Left forelimb (tissue), 1 donor: ENCODE data around the gene SRSF1.
"Not testable (repeated sequence)": the region's sequence is repeated elsewhere in the genome, so short reads cannot be mapped to it uniquely, and the experiment has no call there.

Experiments used
- DNase-seq: peaks from one replicate; pipeline ENCODE4 v3.0.0-alpha.2; 2018; ENCODE audit warnings: low spot score

The SRSF1 gene

GRCh38 chr17:57990037-57990436 is 17.0 kb downstream of the SRSF1 start:
- no peak for DNase-seq

- DNase-seq, result no peak
These were observed 18.5 kb downstream of the SRSF1 start for GRCh38 chr17:57988301-57989250.

DNA sequence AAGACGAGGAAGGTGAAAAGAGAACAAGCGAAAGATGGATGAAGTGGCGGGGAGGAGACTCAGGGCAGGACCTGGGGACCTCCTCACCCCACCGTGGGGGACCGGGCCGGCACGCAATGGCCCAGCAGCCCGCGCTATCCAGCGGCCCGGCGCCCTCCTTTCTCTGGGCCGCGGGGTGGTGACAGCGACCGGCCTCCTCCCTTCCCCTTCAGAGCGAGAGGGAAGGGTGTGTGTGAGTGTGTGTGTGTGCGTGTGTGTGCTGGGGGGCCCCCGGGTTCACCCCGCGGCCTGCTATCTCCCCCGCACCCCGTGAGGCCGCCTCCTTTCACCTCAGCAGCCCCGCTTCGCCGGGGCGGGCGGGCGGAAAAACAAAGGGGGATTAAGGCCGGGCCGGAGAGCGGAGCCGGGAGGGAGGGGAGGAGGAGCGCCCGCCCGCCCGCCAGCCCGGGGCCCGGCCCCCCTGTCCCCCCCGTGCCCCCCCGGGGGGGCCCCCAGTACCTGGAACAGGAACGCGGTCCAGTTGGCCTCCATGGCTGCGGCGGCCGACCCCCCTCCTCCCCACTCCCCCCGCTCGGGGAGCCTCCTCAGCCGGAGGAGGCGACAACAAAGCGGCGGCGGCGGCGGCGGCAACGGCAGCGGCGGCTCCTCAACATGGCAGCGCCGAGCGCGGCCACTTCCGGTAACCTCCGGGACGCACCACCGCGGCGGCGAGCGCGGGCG is 19.3 kb downstream of the SRSF1 start, which contains the start of gene VEZF1:
TSS of gene VEZF1 (minus strand) at position 674 of the 720 bp plus-strand sequence. CDS start at position 531, 143 bp downstream.
- peak; percentile 91 for DNase-seq

- DNase-seq, result peak; percentile 76
These were observed 20.0 kb downstream of the SRSF1 start for GRCh38 chr17:57986841-57987580.

- no peak for DNase-seq
These were observed 21.4 kb downstream of the SRSF1 start for GRCh38 chr17:57985675-57985974.

DNA sequence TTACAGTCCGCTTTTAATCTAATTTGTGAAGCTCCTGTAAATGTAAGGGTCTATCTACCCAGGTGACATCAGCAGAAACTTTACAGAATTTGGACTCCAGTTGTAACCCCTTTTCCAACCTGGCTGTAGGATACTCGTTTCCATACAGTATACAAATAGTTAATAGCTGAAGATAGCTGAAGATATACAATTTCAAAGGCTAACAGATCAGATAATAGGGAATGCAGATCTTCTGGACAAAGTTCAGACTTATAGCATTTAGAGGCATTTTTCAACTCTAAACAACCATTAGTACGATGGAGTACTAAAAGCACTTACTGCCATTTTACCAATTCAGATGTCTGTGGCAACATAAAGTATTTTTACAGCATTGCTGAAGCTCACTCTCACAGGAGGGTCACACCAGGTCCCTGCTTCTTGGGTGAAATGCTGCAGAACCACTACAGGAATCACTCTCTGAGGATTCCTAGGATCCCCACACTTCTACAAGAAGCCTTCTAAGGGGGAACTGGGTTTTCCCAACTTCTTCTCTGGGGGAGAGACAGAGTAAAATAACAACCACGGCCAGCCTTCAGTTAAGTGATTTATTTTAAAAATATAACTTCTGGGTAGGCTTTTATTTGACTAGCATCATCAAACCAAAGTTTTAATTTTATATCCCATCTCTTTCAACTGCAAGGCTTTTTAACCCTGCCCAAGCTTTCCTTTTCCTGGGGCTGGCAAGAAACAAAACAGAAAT is 21.9 kb downstream of the SRSF1 start:
- DNase-seq, result no peak

DNA sequence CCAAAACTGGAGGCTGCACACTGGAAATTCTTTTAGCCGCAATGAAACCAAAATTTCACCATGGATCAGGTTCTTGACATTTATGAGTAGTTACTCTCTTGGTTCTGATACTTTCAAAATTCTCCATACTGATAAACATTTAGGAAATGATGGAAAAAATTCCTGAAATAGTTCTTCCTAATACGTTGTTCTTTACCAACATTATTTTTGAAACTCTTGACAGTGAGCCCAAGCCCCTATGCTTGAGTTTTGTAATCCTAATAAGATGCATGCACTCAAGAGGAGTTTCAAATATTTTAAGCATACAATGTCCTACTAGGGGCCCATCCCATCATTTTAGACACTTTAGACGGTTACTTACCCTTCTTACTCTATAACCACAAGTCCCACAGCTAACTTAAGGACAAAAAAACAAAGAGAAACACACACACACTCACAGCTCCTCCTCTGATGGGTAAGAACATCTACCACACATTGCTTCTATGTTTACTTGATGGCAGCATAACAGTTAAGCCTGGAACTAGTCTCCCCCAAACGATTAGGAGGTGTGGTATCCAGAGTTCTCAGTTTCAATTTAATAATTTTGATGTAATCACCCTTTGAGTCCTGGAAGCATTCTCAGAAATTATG is 22.7 kb downstream of the SRSF1 start:
- DNase-seq, result no peak

DNA sequence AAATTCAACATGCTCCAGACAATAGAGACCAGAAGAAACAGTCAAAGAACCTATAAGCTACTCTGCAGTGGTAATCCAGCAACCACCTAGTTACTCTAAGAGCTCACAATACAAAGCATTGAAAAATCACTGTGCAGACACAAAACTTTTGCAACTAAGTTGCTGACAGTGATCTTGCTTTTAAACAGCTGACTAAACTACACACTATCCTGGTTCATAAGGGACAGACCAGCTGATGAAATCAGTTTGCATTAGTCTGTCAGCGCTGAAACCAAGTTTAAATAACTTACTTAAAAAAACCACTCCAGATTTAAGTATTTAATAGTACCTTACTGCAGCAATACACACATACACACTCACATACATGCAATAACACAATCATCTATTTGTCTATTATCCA is 23.6 kb downstream of the SRSF1 start:
- DNase-seq, result no peak

DNA sequence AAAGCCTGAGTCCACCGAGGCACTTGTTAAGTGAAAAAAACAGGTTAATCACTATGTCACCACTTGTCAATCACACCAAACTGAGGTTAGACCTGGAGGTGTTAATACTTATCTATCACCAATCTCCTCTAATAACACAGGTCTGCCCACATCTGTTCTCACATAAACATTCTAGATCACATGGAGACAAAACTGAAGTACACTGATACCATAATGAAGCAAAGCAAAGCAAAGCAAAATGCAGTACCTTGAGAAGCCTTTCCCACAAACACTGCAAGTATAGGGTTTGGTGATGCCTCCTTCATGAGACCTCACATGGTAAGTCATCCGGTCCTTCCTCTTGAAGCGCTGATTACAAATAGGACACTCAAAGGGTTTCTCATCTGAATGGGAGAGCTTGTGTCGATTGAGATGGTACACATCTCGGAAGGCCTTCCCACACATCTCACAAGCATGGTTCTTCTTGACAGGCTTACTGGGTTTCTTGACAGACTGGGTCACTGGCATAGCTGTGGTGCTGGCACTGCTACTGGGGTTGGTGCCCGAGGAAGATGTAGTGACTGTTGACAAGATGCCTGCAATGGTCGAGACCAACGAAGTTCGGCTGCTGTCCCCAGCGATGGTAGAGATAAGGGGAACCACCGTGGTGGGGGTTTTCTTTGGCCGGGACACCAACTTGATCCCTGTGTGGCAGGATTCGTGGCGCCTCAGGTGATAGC is 24.4 kb downstream of the SRSF1 start:
- no peak for DNase-seq

GRCh38 chr17:57980522-57980921 is 26.5 kb downstream of the SRSF1 start:
- DNase-seq, result no peak

DNA sequence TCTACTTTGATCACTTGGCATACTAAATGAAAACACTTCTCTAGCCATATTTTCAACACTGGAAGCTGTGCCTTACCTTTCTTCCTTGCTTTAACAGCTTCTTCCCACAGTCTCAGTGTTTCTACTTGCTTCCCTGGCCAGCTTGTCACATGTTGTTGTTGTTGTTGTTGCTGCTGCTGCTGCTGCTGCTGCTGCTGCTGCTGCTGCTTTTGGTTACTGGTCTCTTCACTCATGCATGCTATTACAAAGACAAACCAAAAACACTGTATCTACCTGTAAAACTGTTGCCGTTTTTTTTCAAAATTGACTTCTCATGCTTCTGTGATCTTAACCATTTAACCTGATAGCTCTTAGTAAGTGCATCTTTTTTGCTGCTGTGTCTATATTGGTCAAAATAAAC is 28.0 kb downstream of the SRSF1 start:
- DNase-seq, result no peak

- DNase-seq, result no peak
These were observed 30.5 kb downstream of the SRSF1 start for GRCh38 chr17:57976594-57976993.

GRCh38 chr17:57975044-57975443 is 32.0 kb downstream of the SRSF1 start:
- no peak for DNase-seq

DNA sequence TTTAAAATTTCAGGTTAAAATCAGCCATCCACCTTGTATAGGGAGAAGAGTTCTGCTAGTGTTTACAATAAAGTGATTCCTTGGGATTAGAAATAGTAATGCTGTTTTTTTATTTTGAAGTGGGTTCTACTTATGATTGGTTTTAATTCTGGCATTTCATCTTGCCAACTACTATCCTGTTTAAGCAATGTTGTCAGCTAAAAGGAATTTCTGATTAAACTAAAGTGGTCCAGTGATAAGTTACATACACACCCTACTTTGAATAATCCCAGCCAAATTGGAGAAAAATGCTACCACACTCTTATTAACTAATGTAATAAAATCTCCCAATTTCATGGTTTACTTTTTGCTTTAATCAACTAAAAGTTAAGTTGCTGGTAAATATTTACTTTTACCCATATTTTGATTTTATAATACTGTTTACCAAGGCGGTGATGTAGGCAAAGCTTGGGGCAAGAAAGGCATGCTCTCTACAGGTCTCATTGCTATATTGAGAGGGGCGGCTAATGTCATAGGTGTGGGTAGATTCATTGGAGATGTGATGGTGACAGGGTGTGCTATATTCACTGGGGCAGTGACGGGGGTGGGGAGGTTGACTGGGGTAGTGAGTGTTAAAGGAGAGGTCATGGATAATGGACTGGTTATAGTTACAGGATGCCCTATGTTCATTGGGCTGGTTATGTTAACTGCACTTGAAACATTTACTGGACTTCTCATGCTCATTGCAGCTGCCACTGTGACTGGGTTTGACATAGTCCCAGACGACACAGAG is 32.8 kb downstream of the SRSF1 start:
- not testable (repeated sequence) for DNase-seq

DNA sequence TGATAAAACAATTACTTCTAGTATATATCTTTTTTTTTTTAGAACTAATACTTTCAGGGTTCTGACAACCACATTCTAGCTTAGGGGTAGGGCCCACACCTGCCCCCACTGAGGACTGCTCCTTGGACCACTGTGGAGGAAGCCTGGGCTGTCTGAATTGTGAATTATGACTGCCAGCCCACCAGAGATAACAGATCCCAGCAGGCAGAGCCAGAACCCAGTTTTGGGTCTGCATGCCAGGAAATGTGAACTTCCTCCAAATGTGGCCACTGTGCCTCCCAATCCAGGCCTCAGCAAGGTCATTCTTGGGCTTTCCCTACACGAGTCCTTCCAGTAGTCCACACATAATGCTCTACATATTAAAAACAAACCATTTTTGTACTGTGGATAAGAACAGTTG is 34.9 kb downstream of the SRSF1 start:
- no peak for DNase-seq

- no peak for DNase-seq
These were observed 35.5 kb downstream of the SRSF1 start for GRCh38 chr17:57971572-57971971.

- no peak for DNase-seq
These were observed 36.3 kb downstream of the SRSF1 start for GRCh38 chr17:57970710-57971109.

DNA sequence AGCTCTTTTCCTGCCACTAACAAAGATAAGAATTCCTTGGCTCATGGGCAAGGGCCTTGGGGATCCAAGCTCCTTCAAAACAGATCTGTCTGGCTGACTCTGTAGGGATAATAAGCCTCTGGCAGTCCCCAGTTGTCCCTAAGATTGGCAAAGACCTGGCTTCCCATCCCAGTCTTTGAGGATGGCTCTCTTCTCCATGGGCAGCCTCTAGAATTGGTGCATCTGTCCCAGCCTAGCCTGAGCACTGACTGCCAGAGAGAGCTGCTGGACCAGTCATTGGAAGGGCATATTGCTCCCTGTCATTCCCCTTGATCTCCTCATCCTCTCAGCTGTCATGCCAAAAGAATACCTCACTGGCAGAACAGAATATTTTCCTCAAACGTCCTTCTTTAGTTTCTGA is 38.6 kb downstream of the SRSF1 start:
- no peak for DNase-seq

GRCh38 chr17:57966875-57967274 is 40.2 kb downstream of the SRSF1 start:
- DNase-seq, result no peak

GRCh38 chr17:57966246-57966645 is 40.8 kb downstream of the SRSF1 start:
- no peak for DNase-seq
